OCI-LY3 (cell line): Measurements from ENCODE around the gene CAPZA2.

Source experiments
- EZH2phosphoT487 ChIP-seq: fragments of 200-600 bp; shearing (Covaris generic); IDR thresholded peaks from 2 replicates; pipeline ENCODE4 v1.6.1; 2018; ENCODE audit warnings: antibody characterized with exemption, mixed run types, low read depth
- TF ChIP-seq, protein P1 (sequence below): fragments of 200-600, 300-600 bp; sonication (generic); IDR thresholded peaks from 2 replicates; pipeline ENCODE4 v1.5.1; 2014; ENCODE audit warnings: antibody characterized with exemption, low read length, low read depth

DNA sequence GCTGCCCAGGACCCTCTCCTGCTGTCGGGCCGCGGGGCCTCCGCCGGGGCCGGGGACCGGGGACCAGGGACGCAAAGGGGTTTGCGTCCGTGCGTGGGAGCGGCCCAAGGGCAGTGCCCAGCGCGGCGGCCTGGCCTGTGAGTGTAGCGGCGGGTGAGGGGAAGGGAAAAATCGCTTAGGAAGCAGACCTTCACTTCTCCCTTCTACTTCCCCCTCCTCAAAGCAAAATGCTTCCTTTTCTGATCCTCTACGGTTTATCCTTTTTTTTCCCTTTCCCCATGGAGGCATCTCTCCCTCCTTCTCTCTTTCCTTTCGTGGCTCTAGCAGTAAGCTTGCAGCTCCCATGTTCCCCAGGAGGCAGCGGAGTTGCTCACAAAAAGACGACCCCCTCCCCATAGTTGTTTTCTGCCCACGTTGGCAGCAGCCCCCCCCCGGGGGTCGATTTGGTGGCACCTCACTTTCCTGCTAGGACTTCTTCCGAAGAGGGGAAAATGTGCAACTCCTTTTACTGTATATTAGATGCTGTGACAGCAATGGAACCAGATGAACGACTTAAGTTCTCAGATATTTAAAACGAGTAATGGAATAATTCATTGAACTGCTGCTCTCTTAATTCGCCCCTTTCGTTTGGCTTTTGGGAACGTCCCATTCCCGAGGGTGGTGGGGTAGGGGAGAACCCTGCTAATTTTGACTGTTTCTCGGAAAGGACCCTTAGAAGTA is 724 bp downstream of the CAPZA2 start:
- no peak for TF ChIP-seq EZH2phosphoT487
- TF ChIP-seq, protein P1, sequence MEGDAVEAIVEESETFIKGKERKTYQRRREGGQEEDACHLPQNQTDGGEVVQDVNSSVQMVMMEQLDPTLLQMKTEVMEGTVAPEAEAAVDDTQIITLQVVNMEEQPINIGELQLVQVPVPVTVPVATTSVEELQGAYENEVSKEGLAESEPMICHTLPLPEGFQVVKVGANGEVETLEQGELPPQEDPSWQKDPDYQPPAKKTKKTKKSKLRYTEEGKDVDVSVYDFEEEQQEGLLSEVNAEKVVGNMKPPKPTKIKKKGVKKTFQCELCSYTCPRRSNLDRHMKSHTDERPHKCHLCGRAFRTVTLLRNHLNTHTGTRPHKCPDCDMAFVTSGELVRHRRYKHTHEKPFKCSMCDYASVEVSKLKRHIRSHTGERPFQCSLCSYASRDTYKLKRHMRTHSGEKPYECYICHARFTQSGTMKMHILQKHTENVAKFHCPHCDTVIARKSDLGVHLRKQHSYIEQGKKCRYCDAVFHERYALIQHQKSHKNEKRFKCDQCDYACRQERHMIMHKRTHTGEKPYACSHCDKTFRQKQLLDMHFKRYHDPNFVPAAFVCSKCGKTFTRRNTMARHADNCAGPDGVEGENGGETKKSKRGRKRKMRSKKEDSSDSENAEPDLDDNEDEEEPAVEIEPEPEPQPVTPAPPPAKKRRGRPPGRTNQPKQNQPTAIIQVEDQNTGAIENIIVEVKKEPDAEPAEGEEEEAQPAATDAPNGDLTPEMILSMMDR, result no peak
